HG03039 (cell line): Measurements from ENCODE around the gene PHF19.

Experiments
- ATAC-seq: cut with Tn5 transposase; IDR thresholded peaks from one replicate; pipeline ENCODE4 v1.9.1; 2021; ENCODE audit warnings: mild to moderate bottlenecking, moderate library complexity; ENCODE audit not compliant: unreplicated experiment

PHF19 gene

DNA sequence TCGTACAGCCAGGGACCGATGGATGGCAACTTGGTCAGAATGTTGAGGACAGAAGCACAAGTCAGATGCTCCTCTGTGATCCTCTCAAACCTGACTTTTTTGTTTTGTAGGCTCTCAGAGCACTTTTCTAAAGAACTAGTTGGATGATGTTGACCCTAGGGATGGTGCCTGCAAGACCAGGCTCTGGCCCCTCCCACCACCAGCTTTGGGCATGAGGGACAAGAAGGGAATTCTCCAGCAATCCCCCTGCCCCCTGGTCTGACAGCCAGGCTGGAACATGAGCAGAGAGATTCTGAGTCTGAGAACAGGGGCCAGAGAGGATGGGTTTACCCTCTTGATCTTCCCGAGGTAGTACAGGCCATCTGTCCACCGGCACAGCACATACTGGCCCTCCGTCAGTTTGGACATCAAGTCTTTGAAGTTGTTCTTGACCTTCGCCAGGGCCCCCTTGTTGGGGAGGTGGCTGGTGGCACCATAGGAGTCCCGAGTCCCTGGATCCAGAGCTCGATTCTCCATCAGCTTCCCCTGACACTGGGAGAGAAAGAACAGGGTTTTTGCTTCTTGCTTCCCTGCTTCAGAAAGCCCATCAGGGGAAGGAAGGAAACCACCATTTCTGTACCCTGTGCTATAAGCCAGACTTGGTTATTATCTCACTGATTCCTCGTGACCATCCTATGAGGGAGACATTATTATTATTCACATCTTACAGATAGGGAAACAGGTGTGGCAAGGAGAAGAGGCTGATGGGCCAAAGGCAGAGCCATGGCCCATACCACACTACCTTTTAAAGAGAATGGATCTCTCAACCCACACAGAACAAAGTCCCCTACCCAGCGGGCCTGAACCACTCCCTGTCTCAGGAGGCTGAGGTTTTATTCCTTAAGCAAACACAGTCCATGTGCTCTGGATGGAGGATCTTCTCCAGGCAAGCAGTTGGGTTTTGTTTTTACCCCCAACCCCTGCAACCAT, 2.5 kb downstream of the PHF19 start:
- no peak for ATAC-seq

DNA sequence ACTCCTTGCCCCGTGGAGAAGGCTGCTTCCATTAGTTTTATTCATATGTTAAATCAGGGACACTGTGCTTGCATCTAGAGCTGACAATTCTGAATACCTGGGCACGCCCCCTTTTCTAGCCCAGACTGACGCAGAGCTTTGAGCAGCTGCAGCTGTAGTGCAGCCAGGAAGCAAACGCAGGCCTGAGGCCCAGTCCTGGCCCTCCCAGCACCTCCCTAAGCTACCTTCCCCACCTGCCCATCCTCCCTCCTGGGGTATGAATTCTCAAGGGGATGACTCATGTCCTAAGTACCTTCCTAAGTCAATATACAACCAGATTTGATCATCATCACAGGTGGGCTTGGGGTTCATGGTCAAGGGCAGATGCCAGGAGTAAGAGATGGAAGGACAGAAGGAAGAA, 3.5 kb downstream of the PHF19 start:
- ATAC-seq: no peak

DNA sequence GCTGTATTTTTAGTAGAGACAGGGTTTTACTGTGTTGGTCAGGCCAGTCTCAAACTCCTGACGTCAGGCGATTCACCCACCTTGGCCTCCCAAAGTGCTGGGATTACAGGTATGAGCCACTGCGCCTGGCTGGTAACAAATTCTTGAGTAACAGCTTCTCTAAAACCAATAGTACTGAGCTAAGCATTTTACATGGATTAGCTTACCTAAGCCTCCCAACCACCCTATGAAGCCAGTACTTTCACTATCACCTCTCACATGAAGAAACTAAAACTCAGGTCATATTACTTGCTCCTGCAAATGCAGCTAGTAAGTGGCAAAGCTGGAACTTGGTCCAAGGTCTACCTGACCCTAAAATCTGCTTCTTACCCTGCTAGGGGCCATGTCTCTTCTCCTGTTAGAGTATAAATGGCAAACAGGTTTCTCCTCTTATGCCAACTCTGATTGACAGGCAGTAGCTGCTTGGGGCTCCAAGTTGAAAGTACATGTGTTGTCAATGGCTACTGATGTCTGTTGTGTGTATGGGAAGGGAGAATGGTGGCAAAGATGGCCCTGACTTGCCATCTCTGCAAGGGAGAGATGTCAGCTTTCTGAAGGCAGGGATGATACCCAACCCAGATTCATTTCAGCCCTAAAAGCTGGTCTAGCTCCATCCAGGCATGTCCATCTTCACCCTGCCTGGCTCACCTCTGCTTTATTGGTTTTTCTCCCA, 4.0 kb downstream of the PHF19 start:
- no peak for ATAC-seq

DNA sequence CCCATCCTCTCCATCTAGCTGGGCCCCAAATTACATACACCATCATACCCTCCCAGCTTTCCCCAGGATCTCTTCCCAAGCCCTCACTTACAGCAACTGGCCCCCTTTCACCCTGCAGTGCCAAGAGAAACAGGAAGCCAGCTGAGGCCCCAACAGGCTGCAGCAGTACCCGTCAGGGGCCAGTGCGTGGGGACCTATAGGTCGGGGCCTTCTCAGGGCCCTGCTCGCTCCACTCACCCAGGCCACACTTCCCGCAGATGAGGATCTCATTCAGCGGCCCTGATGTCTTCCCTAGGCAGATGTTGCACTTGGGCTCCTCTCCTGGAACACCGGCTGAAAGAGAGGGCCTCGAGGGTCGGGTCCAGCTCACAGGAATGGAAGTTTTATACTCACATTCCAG, 6.8 kb downstream of the PHF19 start:
- ATAC-seq: no peak

DNA sequence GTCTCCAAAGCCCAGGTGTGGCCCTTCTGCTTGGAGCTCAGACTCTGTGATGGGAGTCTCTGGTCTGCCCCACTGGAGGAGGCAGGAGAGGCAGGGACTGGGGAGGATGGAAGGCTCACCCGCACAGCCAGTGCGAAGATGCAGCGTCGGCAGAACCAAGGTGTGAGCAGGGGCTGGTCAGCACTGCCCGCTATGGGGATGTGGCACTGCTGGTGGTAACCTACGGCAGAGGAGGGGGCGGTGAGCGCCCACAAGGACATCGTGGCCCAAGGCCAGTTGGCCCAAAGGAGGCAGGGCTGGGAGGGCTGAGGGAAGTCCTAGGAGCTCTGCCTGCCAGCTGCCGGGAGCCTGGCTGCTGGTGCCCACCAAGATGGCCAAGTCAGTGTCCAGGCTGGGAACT, 7.3 kb downstream of the PHF19 start:
- ATAC-seq: no peak

DNA sequence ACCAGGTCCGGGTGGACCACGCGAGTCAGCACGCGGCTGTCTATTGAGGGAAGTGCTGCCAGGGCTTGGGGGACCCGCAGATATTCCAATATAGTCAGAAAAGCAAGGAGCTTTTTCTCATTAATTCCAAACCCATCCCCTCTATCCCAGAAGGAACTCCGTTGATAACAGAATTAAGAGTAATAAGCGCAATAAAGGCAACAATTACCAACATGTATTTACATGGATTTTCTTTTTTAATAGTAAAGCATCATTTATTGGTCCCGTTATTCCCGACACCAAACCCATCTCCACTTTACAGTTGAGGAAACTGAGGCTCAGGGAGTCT, 7.7 kb downstream of the PHF19 start:
- no peak for ATAC-seq

DNA sequence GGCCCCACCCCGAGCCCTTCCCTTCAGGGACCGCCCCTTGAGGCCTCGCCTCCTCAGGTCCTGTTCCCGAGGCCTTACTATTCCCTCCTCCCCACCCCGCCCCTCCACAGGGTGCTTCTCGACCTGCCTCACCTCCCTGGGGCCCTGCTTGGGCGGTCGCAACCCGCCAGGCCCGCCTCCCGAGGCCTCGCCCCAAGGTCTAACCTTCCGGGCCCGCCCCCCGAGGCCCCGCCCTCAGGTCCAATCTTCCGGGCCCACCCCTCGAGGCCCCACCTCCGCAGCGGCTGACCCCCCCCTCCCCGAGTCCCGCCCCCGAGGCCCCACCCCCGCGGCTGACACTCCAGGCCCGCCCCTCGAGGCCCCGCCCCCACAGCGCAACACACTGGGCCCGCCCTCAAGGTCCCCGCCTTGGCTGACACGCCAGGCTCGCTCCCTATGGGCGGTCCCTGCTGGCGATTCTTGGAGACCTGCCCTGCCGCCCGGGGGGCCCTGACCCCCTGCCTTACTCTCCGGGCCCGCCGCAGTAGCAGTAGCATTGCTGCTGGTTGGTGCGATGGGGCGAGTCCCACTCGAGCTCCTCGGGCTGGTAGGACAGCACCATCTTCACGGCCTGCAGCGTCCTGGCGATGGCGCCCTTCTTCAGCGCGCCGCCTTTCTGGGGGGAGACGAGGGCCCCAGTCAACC, 8.2 kb downstream of the PHF19 start:
- peak; percentile 89 for ATAC-seq

DNA sequence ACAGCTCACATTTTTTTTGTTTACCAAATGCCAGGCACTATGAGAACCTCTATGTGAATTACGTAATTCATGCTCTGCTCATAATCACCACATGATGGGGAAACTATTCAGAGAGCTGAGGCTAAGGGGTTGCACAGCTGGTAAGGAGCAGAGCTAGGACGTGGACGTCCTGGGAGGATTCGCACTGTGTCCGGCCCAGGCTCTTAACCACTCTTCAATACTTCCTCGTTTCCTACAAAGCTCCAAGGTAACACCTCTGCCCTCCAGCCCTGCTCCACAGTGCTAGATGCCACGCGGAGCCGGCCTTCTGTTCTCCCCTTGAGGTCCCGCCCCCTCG, 8.7 kb downstream of the PHF19 start:
- no peak for ATAC-seq

DNA sequence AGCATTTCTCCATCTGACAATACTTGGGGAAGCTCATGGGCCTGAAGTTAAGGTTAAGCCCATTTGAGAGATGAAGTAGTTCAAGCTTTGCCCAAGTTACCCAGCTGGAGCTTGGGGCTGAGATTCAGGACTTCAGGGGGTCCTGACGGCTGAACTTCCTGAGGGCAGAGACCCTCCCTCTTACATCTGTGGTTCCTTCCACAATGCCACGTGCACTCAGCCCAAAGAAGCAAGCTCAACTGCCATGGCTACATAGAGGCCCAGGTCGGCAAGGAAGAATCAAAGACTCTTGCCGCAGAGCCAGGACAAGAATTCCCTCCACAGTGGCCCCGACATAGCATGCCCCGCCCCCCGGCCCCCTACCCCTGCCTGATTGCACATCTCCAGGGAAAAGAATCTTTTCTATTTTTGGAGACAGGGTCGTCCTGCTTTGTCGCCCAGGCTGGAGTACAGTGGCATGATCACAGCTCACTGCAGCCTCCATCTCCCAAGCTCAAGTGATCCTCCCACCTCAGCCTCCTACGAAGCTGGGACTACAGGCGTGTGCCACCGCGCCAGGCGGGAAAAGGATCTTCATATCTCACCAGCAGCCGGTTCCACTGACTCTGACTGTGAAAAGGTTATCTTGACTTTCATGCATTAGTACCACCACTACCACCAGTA, 9.2 kb downstream of the PHF19 start:
- no peak for ATAC-seq

DNA sequence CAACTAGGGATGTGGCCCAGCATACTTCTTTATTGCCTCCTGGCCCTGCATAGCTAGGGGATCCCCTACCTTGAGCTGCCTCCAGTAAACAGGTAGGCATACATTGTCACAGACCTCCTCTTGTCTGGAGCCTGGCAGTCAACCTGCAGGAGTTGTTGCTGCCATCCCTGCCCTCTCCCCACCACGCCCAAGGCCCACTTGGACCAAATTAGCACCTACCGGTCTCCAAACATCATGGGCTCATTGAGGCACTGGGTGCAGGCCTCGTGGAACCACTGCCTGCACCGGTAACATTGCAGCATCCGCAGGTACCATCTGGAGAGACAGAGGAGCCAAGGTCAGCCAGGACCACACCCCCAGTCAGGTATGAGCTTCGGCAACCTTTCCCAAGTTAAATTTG, 10.3 kb downstream of the PHF19 start:
- no peak for ATAC-seq

DNA sequence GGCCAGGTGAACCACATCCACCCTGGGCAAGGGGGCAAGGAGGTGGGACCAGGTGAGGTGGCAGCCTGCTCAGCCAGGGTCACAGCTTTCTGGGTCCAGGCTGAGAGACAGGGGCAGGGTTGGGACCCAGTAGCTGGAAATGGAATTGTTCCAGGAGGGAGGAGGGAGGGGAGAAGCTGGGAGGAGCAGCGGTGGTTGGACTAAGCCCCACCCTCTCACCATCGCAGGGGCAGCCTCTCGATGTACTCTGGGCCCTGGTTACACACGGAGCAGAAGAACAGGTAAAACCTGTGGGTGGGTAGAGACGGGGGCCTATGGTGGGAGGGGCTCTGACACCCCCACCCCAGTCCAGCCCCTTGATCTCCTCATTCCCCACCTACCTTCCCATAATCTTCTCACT, 11.2 kb downstream of the PHF19 start:
- no peak for ATAC-seq

DNA sequence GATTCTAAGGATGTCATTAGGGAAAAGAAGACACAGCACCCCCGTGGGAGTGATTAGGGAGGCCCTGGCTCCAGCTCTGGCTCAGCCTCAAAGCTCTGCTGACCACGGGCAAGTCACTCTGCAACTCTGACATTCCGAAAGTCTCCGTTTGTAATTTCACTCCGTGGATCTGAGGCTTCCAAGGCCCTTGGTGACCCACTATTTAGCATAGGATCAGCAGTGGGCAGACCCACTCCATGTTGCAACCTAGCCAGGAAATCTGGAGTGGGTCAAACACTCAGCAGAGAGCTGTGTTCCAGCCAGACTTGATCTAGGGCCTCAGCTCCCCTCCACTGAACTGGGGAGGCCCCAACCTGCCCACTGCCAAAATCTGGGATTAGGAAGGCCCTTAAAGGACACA, 11.8 kb downstream of the PHF19 start:
- ATAC-seq: no peak

DNA sequence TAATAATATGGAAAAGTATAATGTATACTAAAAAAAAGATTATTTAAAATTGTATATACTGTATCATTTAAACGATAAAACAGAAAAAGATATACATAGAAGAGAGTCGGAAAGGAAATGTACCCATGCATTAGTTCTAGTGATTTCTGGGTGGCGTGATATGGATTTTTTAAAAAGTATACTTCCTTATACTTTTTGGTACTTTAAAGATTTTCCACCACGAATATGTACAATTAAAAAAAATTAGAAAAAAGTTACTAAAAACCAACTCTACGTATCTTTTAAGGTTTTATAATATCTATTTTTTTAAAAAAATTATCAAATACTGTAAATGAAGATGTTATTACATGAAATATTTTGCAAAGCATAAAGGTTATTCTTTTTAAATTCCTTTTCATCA, 12.3 kb downstream of the PHF19 start:
- no peak for ATAC-seq

DNA sequence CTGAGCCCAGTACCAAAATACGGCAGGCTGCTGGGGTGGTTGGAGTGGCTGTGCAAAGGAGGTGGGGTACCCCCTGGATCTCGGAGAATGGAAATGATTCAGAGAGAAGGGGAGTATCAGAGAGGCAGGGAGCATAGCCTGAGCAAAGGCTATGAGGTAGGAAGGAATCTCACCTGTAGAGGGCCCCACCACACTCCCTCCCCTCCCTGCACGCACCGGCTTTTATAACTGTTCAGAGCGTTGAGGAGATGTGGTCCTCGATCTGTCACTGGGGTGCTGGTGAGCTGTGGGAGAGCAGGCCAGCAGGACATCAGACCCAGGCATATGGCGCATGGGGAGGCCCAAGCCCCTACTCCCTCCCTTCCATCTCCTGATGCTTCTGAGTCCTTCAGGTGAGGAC, 13.2 kb downstream of the PHF19 start:
- ATAC-seq: no peak

DNA sequence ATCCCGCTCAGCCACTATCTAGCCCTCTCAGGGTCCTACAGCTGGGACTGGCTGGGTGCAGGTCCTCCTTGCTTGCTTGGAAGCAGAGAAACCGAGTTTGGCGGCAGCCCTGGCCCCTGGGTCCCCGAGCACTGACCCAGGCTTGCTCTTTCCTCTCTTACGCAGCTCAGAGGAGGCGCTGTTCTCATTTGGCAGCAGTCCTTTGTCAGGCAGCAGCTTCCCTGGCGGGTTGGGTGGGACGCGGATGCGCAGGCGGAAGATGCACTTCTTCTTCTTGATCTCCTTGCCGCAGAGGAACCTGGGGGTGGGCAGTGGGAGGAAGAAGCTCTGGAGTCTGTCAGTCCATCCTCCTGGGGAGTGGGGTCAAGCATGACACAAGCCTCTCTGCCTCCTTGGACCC, 14.5 kb downstream of the PHF19 start:
- ATAC-seq: no peak

DNA sequence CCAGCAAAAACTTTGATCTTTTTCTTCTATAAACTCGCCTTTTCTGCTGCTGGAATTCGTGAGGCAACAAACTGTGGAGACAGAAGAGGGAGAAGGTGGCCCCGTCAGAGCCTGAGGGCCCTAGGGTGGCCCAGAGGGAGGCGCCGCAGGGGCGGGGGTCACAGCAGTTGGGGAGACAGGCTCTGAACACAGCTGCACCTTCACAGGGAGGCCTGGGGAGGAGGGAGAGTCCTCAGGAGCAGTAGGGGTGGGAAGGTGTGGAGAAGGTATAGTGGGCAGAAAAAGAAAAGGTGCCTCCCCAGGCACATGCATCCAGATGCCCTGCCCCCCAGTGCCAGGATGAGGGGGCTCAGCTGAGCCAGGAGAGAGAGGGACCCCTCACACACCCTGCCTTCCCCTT, 15.1 kb downstream of the PHF19 start:
- ATAC-seq: no peak

DNA sequence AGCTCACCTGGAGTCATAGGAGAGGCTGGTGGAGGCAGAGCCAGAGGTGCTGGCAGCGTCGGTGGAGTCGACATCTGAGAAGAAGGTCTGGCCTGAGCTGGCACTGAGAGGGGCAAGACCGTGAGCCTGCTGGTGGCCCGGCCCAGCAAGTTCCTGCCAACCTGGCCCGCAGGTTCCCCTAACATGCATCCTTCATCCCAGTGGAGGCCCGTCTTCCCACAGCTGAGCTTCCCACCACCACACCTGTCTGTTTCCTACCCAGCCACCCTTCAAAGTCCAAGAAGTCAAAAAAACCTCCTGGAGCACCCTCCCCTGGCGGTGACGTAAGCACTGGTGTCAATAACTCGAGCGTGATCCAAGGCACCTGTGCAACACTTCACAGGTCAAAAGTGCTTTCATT, 16.9 kb downstream of the PHF19 start:
- no peak for ATAC-seq

DNA sequence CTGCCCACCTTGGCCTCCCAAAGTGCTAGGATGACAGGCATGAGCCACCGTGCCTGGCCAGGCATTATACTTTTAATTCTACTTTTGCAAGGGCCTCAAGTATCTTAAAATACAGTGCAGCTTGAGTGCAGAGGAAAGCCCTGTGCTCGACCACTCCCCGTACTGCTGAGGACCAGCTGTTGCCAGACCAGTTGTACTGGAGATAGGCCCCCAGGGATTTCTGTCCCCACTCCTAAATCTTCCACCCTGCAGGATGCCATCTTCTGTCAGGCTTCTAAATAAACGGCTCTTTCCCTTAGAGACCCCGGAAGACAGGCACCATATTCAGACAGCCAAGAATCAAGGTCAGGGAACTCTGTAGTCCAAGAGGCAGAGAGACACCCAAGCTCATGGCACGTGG, 17.6 kb downstream of the PHF19 start:
- no peak for ATAC-seq

DNA sequence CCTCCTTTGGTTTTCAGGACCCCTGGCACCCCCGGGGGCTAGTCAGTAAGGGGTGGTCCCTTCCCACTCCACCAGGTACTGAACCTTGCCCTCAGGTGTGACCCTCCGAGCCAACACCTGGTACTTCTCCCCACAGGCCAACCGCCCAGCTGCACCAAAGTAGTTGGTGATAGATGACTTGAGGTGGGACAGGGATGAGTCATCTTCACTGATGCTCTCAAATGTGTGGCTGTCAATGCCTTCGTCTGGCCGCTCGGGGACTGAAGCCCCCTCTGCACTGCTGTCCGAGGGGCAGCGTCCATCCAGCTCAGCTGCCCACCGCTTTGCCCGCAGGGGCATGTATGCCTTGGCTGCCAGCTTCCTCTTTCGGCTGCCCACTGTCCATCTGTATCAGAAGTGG, 19.1 kb downstream of the PHF19 start:
- no peak for ATAC-seq

DNA sequence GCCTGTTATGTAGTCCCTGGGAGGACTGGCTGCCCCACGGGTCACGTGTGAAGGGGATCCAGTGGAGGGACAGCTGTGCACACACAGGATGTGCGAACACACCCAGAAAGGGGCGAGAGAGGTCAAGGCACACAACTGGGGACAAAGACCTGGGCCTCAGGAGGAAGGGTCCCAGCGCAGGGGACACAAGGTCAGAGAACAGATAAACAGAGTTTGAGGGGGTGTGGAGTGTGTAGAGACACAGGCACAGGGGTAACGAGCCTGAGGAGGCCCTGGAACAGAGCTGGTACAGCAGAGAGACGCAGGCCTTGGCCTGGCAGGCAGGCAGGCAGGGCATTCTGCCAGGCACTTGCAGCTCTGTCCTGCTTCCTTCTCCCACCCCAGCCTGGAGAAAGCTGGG, 19.5 kb downstream of the PHF19 start:
- no peak for ATAC-seq

DNA sequence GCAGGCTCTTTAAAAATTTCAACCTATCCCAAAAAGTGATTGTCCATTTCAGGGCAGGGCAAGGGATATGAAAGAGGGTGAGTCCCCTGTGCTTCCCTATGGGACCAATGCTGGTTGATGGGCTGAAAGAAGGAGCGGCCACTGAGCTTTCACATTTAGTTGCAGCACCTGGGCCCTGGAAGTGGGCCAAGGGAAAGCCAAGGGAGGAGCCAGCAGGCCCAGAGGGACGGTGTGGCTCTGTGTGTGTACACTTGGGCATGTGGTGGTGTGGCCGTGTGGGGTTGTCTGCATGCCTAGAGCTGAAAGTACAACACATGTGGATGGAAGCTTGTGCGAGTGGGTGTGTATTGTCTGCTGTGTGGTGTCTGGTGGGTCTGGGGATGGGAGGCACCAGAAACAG, 20.3 kb downstream of the PHF19 start:
- ATAC-seq: no peak
